Measurements from ENCODE around the gene LYPD5. TPM values are rescaled to one million over a fixed set of nuclear protein-coding genes. Genes with fewer than 3 reads are reported as not detected.

LYPD5 gene
- total and polyA plus RNA-seq, 2 of the 13 experiments (the other 11 are each of a cell fraction or from before 2014, with no cell fraction given) = not detected

DNA sequence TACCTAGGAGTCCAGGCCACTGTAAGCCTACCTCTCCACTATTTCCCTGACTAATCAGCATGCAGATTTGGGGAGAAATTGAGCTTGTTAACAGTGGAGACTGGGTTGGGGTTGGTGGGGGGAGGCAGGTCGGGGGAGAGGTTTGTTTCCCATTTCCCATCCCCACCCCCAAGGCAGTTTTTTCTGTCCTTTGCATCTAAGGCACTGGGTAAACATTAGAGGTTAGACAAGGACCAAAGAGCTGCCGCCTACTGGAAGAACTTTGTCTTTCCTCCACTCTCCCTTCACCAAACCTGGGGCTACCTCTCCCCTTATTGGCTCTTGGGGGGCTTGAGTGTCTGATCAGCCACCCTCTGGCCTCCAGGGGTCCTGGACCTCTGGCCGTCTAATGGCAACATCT lies 22.4 kb downstream of the LYPD5 start:
- BruUV-seq (replicated peaks) = no TSS peak
- Histone ChIP-seq H4K20me1 (ENCODE audit: insufficient read depth, low read length) (no peaks in the 10 kb centered on the region), H3K4me1 (ENCODE audit: insufficient read depth, low read length) (peaks cover 36% of the 10 kb centered on the region), H3K4me3 (replicated peaks in 1 of 3; ENCODE audit: insufficient read depth in 1 of 3, low read depth in 2 of 3, low read length in 3 of 3) (no peak overlapping the region), H3K9me3 (ENCODE audit: low read length) (no peaks in the 10 kb centered on the region), H3K36me3 (replicated peaks in 1 of 2; ENCODE audit: control insufficient read depth in 1 of 2, insufficient read depth in 2 of 2, low read length in 2 of 2) (no peaks in the 10 kb centered on the region), H3K4me2 (ENCODE audit: low read depth, low read length) (peak overlapping the region; percentile 24; the same call in 1 of the 2 replicates), H3K27ac (ENCODE audit: extremely low read length, insufficient read depth, low read length) (no peak overlapping the region), H3K79me2 (ENCODE audit: insufficient read depth, low read length) (no peaks in the 10 kb centered on the region), H3K27me3 (ENCODE audit: control insufficient read depth in 1 of 2, insufficient read depth in 2 of 2, low read length in 2 of 2) (0 out of 5 replicates have a peak, but pooled peaks cover 0 to under 1% of the 10 kb centered on the region in 2 experiments), H2AFZ (ENCODE audit: low read length) (no peak overlapping the region), H3K9ac (ENCODE audit: insufficient read depth, low read depth, low read length) (no peak overlapping the region)
- DNase-seq (ENCODE audit: low spot score) (no peak), FAIRE-seq (no peak), ATAC-seq (no peak)
- ChIA-PET CTCF (ENCODE audit: low intra/inter-chr PET ratio, low total read pairs) (no interaction called here), POLR2A (no interaction called here)
- WGBS (ENCODE audit: low lambda C conversion rate) = 0% methylated on average over 3 of the region's 3 CpGs
- in situ Hi-C loops (cut with HindIII; ENCODE audit: extremely low pct_ligation_motif_present, low pct_unique_long_range_greater_than_20kb) = loop anchor here (5.0 kb wide), 1 partner anchor 33 kb away; no protein-coding TSS in a partner anchor
- intact Hi-C loops (cut with micrococcal nuclease; ENCODE audit: unreplicated experiment) = no loop called here
- TF ChIP-seq, protein P1, sequence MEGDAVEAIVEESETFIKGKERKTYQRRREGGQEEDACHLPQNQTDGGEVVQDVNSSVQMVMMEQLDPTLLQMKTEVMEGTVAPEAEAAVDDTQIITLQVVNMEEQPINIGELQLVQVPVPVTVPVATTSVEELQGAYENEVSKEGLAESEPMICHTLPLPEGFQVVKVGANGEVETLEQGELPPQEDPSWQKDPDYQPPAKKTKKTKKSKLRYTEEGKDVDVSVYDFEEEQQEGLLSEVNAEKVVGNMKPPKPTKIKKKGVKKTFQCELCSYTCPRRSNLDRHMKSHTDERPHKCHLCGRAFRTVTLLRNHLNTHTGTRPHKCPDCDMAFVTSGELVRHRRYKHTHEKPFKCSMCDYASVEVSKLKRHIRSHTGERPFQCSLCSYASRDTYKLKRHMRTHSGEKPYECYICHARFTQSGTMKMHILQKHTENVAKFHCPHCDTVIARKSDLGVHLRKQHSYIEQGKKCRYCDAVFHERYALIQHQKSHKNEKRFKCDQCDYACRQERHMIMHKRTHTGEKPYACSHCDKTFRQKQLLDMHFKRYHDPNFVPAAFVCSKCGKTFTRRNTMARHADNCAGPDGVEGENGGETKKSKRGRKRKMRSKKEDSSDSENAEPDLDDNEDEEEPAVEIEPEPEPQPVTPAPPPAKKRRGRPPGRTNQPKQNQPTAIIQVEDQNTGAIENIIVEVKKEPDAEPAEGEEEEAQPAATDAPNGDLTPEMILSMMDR (CRISPR knock-in tag; IDR thresholded peaks at IDR 0.05) = peak; percentile 37; the same call in 1 of the 2 replicates
- no peak for TF ChIP-seq NCOR1 (IDR thresholded peaks at IDR 0.05; ENCODE audit: borderline replicate concordance, low read length)
- TF ChIP-seq ZBED4 (CRISPR knock-in tag; IDR thresholded peaks at IDR 0.05; ENCODE audit: borderline replicate concordance) = no peak

Measured in HepG2 (cell line).